Islet precursor cell (in vitro differentiated cells): ENCODE results near the gene ANO9.
"Not testable (repeated sequence)": the region's sequence is repeated elsewhere in the genome, so short reads cannot be mapped to it uniquely, and the experiment has no call there.

Experiments used
- DNase-seq: peaks from one replicate; pipeline ENCODE4 v3.0.0-alpha.2; 2018

ANO9 gene

GRCh38 chr11:471468-472145 is 29.8 kb upstream of the ANO9 start:
- no peak for DNase-seq

- no peak for DNase-seq
Observed at GRCh38 chr11:469684-470560, 28.1 kb upstream of the ANO9 start.

- not testable (repeated sequence) for DNase-seq
Observed at GRCh38 chr11:469026-469683, 27.3 kb upstream of the ANO9 start.

GRCh38 chr11:468493-468892 is 26.7 kb upstream of the ANO9 start:
- no peak for DNase-seq

- no peak for DNase-seq
Observed at GRCh38 chr11:468036-468435, 26.2 kb upstream of the ANO9 start.

GRCh38 chr11:465896-466530 is 24.2 kb upstream of the ANO9 start:
- no peak for DNase-seq

- DNase-seq = no peak
Observed at GRCh38 chr11:464316-464715, 22.5 kb upstream of the ANO9 start.

- DNase-seq = no peak
Observed at GRCh38 chr11:462107-462890, 20.5 kb upstream of the ANO9 start.

- no peak for DNase-seq
Observed at GRCh38 chr11:461626-462025, 19.8 kb upstream of the ANO9 start.

- DNase-seq = peak; percentile 81
Observed at GRCh38 chr11:460331-461199, 18.8 kb upstream of the ANO9 start.

GRCh38 chr11:459511-460220 is 17.9 kb upstream of the ANO9 start:
- DNase-seq = no peak

GRCh38 chr11:457111-457760 is 15.4 kb upstream of the ANO9 start:
- no peak for DNase-seq

GRCh38 chr11:456533-456932 is 14.7 kb upstream of the ANO9 start:
- no peak for DNase-seq

- DNase-seq = no peak
Observed at GRCh38 chr11:455566-456147, 13.8 kb upstream of the ANO9 start.

- no peak for DNase-seq
Observed at GRCh38 chr11:454801-455565, 13.2 kb upstream of the ANO9 start.

- DNase-seq = no peak
Observed at GRCh38 chr11:454043-454442, 12.2 kb upstream of the ANO9 start.

GRCh38 chr11:453564-453963 is 11.8 kb upstream of the ANO9 start:
- no peak for DNase-seq

GRCh38 chr11:452916-453527 is 11.2 kb upstream of the ANO9 start:
- no peak for DNase-seq
